Pericardium fibroblast (primary cell): ENCODE data around the gene CBFA2T3. TPM values are rescaled to one million over a fixed set of nuclear protein-coding genes. Genes with fewer than 3 reads are reported as not detected.

Experiments used
- total RNA-seq: library from RNA; depleted of rRNA; stranded (reverse); fragments of >200 nt; gene quantifications from 2 replicates; pipeline ENCODE4 v1.2.3, GENCODE V29; 2015

CBFA2T3 gene
- total RNA-seq: not detected in 2 replicates

DNA sequence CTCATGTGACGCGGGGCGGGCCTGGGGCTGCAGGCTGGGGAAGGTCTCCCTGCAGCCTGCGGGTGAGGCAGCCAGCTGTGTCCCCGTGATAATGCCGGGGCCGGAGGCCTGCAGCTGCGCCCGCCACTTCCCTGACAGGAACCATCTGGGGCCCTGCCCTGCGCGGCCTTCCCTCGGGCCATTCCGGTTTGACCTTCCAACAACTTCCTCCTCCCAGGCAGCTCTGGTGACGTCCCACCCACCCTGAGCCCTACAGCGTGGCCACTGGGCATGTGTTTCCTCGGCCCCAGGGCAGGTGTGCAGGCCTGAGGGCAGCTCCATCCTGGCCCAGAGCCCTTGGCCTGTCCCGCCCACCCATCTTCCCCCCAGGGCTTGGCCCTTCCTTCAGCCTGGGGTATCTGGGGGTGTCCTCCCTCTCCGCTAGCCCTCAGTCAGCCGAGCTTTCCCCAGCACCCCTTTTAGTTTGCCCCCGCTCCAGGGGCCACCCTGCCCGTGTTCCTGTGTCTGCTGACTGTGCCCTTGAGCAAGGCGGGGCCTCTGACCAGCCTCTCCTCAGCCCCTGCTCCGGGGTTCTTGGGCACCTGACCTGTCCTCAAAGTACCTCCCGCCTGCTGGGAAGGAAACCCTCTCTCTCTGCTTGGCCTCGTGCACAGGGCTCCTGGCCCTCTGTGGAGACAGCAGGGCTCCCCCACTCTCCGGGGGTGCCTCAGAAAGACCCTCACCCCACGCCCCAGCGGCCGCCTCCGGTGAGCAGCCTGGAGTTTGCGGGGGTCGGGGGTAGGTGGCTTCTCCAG lies at the start of gene CBFA2T3:
Gene CBFA2T3, minus strand, starts transcription at position 190 of the 794 bp plus-strand sequence. CDS start 400 bp downstream, outside the sequence.

DNA sequence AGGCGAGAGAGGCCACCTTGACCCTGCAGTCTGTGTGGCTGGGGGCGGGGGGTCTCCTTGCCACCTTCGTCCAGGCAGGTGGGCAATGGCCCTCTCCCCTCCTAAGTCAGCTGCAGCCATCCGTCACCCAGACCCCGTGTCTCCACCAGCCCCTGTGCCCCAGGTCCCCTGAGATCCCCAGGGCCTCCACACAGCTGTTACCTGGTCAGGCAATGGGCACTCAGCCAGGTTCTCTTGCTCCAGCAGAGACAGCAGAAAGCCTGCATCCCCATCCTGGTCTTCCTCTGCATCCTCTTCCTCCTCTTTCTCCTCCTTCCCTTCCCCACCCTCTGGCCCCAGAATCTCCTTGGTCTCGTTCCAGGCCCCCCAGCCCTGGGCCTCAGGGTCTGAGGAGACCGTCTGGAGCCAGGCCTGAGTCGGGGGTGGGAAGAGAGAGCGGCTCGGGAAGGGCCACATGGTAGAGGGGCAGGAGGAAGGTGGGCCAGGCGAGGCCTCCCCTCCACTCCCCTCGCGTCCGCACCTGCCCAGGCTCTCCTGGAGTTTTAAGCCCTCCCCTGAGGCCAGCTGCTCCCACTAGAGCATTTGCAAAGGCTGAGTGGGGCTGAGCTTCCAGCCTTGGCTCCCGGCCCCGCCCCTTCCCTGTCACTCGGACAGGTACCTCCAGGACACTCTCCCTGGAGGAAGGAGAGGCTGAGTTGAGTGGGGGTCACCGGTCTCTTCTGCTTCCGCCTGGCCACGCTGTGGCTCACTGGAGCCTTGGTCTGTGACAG lies 110.7 kb downstream of the CBFA2T3 start, which contains the start of gene PABPN1L:
Gene PABPN1L, minus strand, starts transcription at position 510 of the 770 bp plus-strand sequence. Its CDS starts 54 bp downstream, at position 456.

DNA sequence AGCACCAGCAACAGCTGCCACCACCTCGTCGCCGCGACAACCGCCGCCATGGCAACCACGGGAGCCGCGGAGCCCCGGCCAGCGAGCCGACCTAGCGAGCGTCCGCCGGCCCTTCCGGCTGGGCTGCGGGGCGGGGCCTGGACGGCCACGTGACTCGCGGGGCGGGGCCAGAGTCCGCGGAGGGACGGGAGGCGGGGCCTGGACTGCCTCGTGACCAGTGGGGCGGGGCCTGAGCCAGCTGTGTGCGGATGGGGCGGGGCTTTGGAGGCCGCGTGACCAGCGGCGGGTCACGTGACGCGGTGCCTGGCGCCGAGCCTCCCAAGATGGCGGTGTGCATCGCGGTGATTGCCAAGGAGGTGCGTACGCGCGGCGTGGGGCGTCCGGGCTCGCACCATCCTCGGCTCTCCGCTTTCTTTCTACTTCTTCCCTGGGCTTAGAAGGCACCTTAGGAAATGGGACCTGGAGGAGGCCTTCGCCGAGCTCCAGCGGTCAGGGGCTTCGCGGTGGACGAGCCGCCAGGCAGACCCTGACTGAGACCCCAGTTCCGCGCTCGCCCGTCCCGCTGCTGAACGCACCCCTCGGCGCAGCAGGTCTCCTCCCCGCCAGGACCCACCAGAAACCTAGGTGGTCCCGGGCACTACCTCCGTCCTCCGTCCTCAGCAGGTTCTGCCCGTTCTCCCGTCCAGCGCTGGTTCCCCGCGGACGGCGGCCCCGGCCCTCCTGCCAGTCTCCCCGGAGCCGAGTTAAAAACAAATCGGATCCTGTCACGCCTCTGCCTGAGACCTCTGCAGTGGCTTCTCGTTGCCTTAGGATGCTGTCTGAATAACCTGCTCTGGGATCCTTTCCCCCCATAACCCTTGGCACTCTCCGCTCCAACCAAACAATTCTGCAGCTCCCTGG lies 119.9 kb downstream of the CBFA2T3 start, which contains the start of the genes GALNS and TRAPPC2L:
Gene GALNS, minus strand, starts transcription at position 120 of the 900 bp plus-strand sequence. Its CDS starts 70 bp downstream, at position 50.
Gene TRAPPC2L, plus strand, starts transcription at position 300 of the 900 bp plus-strand sequence. Its CDS starts 24 bp downstream, at position 324.

Other genes starting within 250 kb of the CBFA2T3 start
- gene PIEZO1, start 192.0 kb downstream of the CBFA2T3 start, total RNA-seq: 126 and 134 TPM in 2 replicates
- gene CDT1, start 173.4 kb downstream of the CBFA2T3 start, total RNA-seq: 1.5 and 5.4 TPM in 2 replicates
- gene APRT, start 165.3 kb downstream of the CBFA2T3 start, total RNA-seq: 198 and 228 TPM in 2 replicates
- 33.0 and 37.8 TPM in 2 replicates for gene GALNS, start 120.3 kb downstream of the CBFA2T3 start, total RNA-seq
- gene TRAPPC2L, start 120.1 kb downstream of the CBFA2T3 start, total RNA-seq: 52.2 and 58.0 TPM in 2 replicates
- gene PABPN1L, start 110.5 kb downstream of the CBFA2T3 start, total RNA-seq: not detected in 2 replicates
- 15.8 and 39.7 TPM in 2 replicates for gene ACSF3, start 116.6 kb upstream of the CBFA2T3 start, total RNA-seq
- 2.0 TPM in 1 of 2 replicates, not detected in the other for gene CDH15, start 194.5 kb upstream of the CBFA2T3 start, total RNA-seq
- gene SLC22A31, start 223.3 kb upstream of the CBFA2T3 start, total RNA-seq: 1.1 TPM in 1 of 2 replicates, not detected in the other
- gene ZNF778, start 240.5 kb upstream of the CBFA2T3 start, total RNA-seq: 6.2 and 9.9 TPM in 2 replicates